ENCODE data around the gene GRPEL1. TPM values are rescaled to one million over a fixed set of nuclear protein-coding genes. Genes with fewer than 3 reads are reported as not detected.

The GRPEL1 gene
- total and polyA plus RNA-seq, 11 donors, result 38.6 to 70.8 (median 55.4) TPM

GRCh38 chr4:7073526-7074390 lies 5.9 kb upstream of the GRPEL1 start:
- H3K36me3 ChIP-seq, result no peaks in the 10 kb centered on the region
- intact Hi-C loops (cut with DNase I), result loop anchor here in 9 of 10 donors (2.0 to 10.0 kb wide), 8 partner anchors 86 to 351 kb away; partner anchors contain the start of gene TBC1D14 (in 7 of the 9)
- H3K27ac ChIP-seq, result no peak overlapping the region
- H3K4me3 ChIP-seq, result no peak overlapping the region
- H3K27me3 ChIP-seq, result no peaks in the 10 kb centered on the region
- no peak for DNase-seq
- peaks cover 0 to 18% (median 6%) of the 10 kb centered on the region in 12 donors for H3K4me1 ChIP-seq
- peak in 1 of 4 donors; percentile 28 for ATAC-seq
- TF ChIP-seq CTCF (IDR thresholded peaks at IDR 0.05), result no peak
- no peak for TF ChIP-seq POLR2A (IDR thresholded peaks at IDR 0.05)
- 74 to 84% (median 81%) methylated on average over 15 to 18 of the region's 18 CpGs for WGBS, 4 donors
- H3K9me3 ChIP-seq, result no peaks in the 10 kb centered on the region

GRCh38 chr4:7073059-7073458 lies 5.2 kb upstream of the GRPEL1 start:
- H3K4me1 ChIP-seq, result peaks cover 0 to 19% (median 7%) of the 10 kb centered on the region in 12 donors
- TF ChIP-seq POLR2A (IDR thresholded peaks at IDR 0.05), result no peak
- TF ChIP-seq CTCF (IDR thresholded peaks at IDR 0.05), result no peak
- no peaks in the 10 kb centered on the region for H3K9me3 ChIP-seq
- WGBS, 4 donors, result 89 to 92% (median 91%) methylated on average over 13 to 14 of the region's 14 CpGs
- no peaks in the 10 kb centered on the region for H3K27me3 ChIP-seq
- no peak overlapping the region for H3K27ac ChIP-seq
- ATAC-seq, result no peak
- no peak overlapping the region for H3K4me3 ChIP-seq
- DNase-seq, result no peak
- H3K36me3 ChIP-seq, result no peaks in the 10 kb centered on the region
- intact Hi-C loops (cut with DNase I), result loop anchor here in 9 of 10 donors (2.0 to 10.0 kb wide), 8 partner anchors 86 to 351 kb away; partner anchors contain the start of gene TBC1D14 (in 7 of the 9)

GRCh38 chr4:7070729-7071511 lies 3.1 kb upstream of the GRPEL1 start:
- DNase-seq (peak; percentile 70 to 89 (median 77)), ATAC-seq (peak in 2 of 4 donors; percentile 13 to 25)
- intact Hi-C loops (cut with DNase I), result loop anchor here (1.0 to 10.0 kb wide), 15 partner anchors 26 to 352 kb away; partner anchors contain the start of gene TBC1D14 (in 7 of the 10)

More at GRCh38 chr4:7070729-7071511, 3.1 kb upstream of the GRPEL1 start:
- TF ChIP-seq CTCF (IDR thresholded peaks at IDR 0.05), result peak; percentile 96 to 99 (median 99)
- TF ChIP-seq POLR2A (IDR thresholded peaks at IDR 0.05), result no peak
- no peak overlapping the region for H3K27ac ChIP-seq
- H3K27me3 ChIP-seq, result no peaks in the 10 kb centered on the region
- H3K4me1 ChIP-seq, result peaks cover 3 to 28% (median 20%) of the 10 kb centered on the region in 12 donors
- H3K4me3 ChIP-seq, result no peak overlapping the region
- no peaks in the 10 kb centered on the region for H3K9me3 ChIP-seq
- WGBS, 4 donors, result 39 to 49% (median 44%) methylated on average over 20 to 23 of the region's 23 CpGs
- H3K36me3 ChIP-seq, result peaks cover 0 to 3% (median 0%) of the 10 kb centered on the region in 9 donors
